DND-41 (cell line): ENCODE measurements around the gene CIAO3.

Source experiments
- ATAC-seq: fragments of 200-7000 bp; cut with Tn5 transposase; 3 replicates; pipeline ENCODE4 v1.9.1; 2021; ENCODE audit warnings: low read depth; ENCODE audit not compliant: insufficient read depth
- DNase-seq: peaks from one replicate; pipeline ENCODE4 v3.0.0-alpha.2; 2020
- H2AFZ ChIP-seq: 2 replicates; pipeline ENCODE4 v1.6.0; 2012; ENCODE audit warnings: low read depth, low read length
- H3K27ac ChIP-seq: 2 replicates; pipeline ENCODE4 v1.5.1; 2012; ENCODE audit warnings: low read length, inconsistent platforms
- H3K27me3 ChIP-seq: fragments of 200-600 bp; sonication (generic); 2 replicates; pipeline ENCODE4 v1.6.0; 2012; ENCODE audit warnings: low read length, mild to moderate bottlenecking, inconsistent platforms; ENCODE audit not compliant: insufficient read depth, poor library complexity
- H3K36me3 ChIP-seq: 2 replicates; pipeline ENCODE4 v1.5.1; 2012; ENCODE audit warnings: low read length, inconsistent platforms; ENCODE audit not compliant: insufficient read depth
- H3K4me1 ChIP-seq: 2 replicates; pipeline ENCODE4 v1.5.1; 2012; ENCODE audit warnings: mild to moderate bottlenecking, low read length; ENCODE audit not compliant: insufficient read depth
- H3K4me2 ChIP-seq: 2 replicates; pipeline ENCODE4 v1.6.0; 2012; ENCODE audit warnings: mild to moderate bottlenecking, moderate library complexity, low read length, inconsistent platforms; ENCODE audit not compliant: insufficient read depth
- H3K4me3 ChIP-seq, 2 experiments: fragments of 200-600 bp in 1 of 2; shearing (Covaris generic) in 1 of 2; 2 replicates each; pipeline ENCODE4 v1.5.1; 2012 to 2016; ENCODE audit warnings: inconsistent platforms in 2 of 2, low read length in 2 of 2, mild to moderate bottlenecking in 2 of 2, low read depth in 1 of 2, moderate library complexity in 1 of 2
- H3K79me2 ChIP-seq: 2 replicates; pipeline ENCODE4 v1.6.0; 2012; ENCODE audit warnings: low read length, inconsistent platforms; ENCODE audit not compliant: insufficient read depth
- H3K9ac ChIP-seq: 2 replicates; pipeline ENCODE4 v1.6.0; 2012; ENCODE audit warnings: low read depth, mild to moderate bottlenecking, inconsistent platforms, low read length, moderate library complexity
- H3K9me3 ChIP-seq: 2 replicates; pipeline ENCODE4 v1.5.1; 2012; ENCODE audit warnings: low read length, moderate library complexity, mild to moderate bottlenecking, inconsistent platforms; ENCODE audit not compliant: insufficient read depth, severe bottlenecking
- H4K20me1 ChIP-seq: 2 replicates; pipeline ENCODE4 v1.6.0; 2012; ENCODE audit warnings: low read length; ENCODE audit not compliant: insufficient read depth
- CTCF ChIP-seq: IDR thresholded peaks from 2 replicates; pipeline ENCODE4 v1.5.1; 2012; ENCODE audit warnings: borderline replicate concordance, low read length, moderate library complexity, mild to moderate bottlenecking; ENCODE audit not compliant: poor library complexity, severe bottlenecking; ENCODE audit errors: extremely low read depth
- EZH2 ChIP-seq: IDR thresholded peaks from 3 replicates; pipeline ENCODE4 v1.6.1; 2012; ENCODE audit warnings: borderline replicate concordance, low read depth, mild to moderate bottlenecking, moderate library complexity, low read length, inconsistent platforms; ENCODE audit not compliant: severe bottlenecking

CIAO3 gene

GRCh38 chr16:700684-701584, 39.9 kb downstream of the CIAO3 start:
- Histone ChIP-seq H4K20me1 (peaks cover 5% of the 10 kb centered on the region), H3K9ac (no peak overlapping the region), H3K27me3 (no peaks in the 10 kb centered on the region), H3K36me3 (no peaks in the 10 kb centered on the region), H3K27ac (no peak overlapping the region), H3K4me3 (no peak overlapping the region), H3K4me2 (no peak overlapping the region), H3K4me1 (no peaks in the 10 kb centered on the region), H3K79me2 (no peaks in the 10 kb centered on the region), H3K9me3 (no peaks in the 10 kb centered on the region), H2AFZ (no peak overlapping the region)
- ATAC-seq (peak; percentile 91), DNase-seq (peak; percentile 53)
- TF ChIP-seq CTCF: no peak
- TF ChIP-seq EZH2: no peak

- H3K9ac ChIP-seq: no peak overlapping the region
- H3K4me1 ChIP-seq: no peaks in the 10 kb centered on the region
- peaks cover 5% of the 10 kb centered on the region for H4K20me1 ChIP-seq
- H3K4me3 ChIP-seq: no peak overlapping the region
- no peaks in the 10 kb centered on the region for H3K9me3 ChIP-seq
- H3K4me2 ChIP-seq: no peak overlapping the region
- DNase-seq: no peak
- no peak overlapping the region for H2AFZ ChIP-seq
- H3K79me2 ChIP-seq: no peaks in the 10 kb centered on the region
- ATAC-seq: no peak
- no peaks in the 10 kb centered on the region for H3K27me3 ChIP-seq
- TF ChIP-seq EZH2 (no peak), CTCF (no peak)
- no peak overlapping the region for H3K27ac ChIP-seq
- H3K36me3 ChIP-seq: no peaks in the 10 kb centered on the region
These were observed 41.7 kb downstream of the CIAO3 start for GRCh38 chr16:698911-699671.

- H3K9ac ChIP-seq: no peak overlapping the region
- H3K9me3 ChIP-seq: no peaks in the 10 kb centered on the region
- H3K4me1 ChIP-seq: peaks cover 5% of the 10 kb centered on the region; the same call in 1 of the 2 replicates
- H3K36me3 ChIP-seq: no peaks in the 10 kb centered on the region
- H3K4me2 ChIP-seq: no peak overlapping the region
- no peak overlapping the region for H2AFZ ChIP-seq
- H4K20me1 ChIP-seq: peaks cover 5% of the 10 kb centered on the region; the same call in 1 of the 2 replicates
- TF ChIP-seq EZH2 (no peak), CTCF (no peak)
- ATAC-seq (no peak), DNase-seq (no peak)
- H3K4me3 ChIP-seq: no peak overlapping the region
- no peaks in the 10 kb centered on the region for H3K27me3 ChIP-seq
- H3K27ac ChIP-seq: no peak overlapping the region
- no peaks in the 10 kb centered on the region for H3K79me2 ChIP-seq
These were observed 45.3 kb downstream of the CIAO3 start for GRCh38 chr16:695355-696089.
